ENCODE results near the gene ARID1B. TPM values are rescaled to one million over a fixed set of nuclear protein-coding genes. Genes with fewer than 3 reads are reported as not detected.

The ARID1B gene
- total and polyA plus RNA-seq, 2 experiments from 2014 or later = 32.9 to 67.0 TPM

GRCh38 chr6:156994215-156995076, 217.3 kb downstream of the ARID1B start:
- TF ChIP-seq EZH2 (IDR thresholded peaks at IDR 0.05; ENCODE audit: borderline replicate concordance) (no peak), CTCF (IDR thresholded peaks at IDR 0.05; ENCODE audit: poor library complexity) (no peak), EZH2phosphoT487 (IDR thresholded peaks at IDR 0.05; ENCODE audit: low read depth, severe bottlenecking, unreplicated experiment) (no peak)
- Histone ChIP-seq H4K20me1 (ENCODE audit: insufficient read depth, poor library complexity, severe bottlenecking) (peaks cover 49% of the 10 kb centered on the region), H3K27ac (peak overlapping the region; percentile 48), H2AFZ (no peak overlapping the region), H3K4me2 (peak overlapping the region; percentile 36), H3K27me3 (no peaks in the 10 kb centered on the region), H3K4me3 (no peak overlapping the region), H3K9me2 (replicated peaks; ENCODE audit: insufficient read depth) (no peaks in the 10 kb centered on the region), H3K9me3 (ENCODE audit: low read depth) (no peaks in the 10 kb centered on the region), H3K4me1 (ENCODE audit: insufficient read depth) (peaks cover 21% of the 10 kb centered on the region), H3K36me3 (replicated peaks; ENCODE audit: insufficient read depth, low read depth) (no peaks in the 10 kb centered on the region), H3K79me2 (peaks cover 100% of the 10 kb centered on the region)
- DNase-seq (ENCODE audit: low spot score) = peak; percentile 34
- WGBS (ENCODE audit: low lambda C conversion rate, missing lambda C conversion rate) = 54% methylated on average over 13 of the region's 13 CpGs

- Histone ChIP-seq H3K79me2 (peaks cover 100% of the 10 kb centered on the region), H3K9me2 (replicated peaks; ENCODE audit: insufficient read depth) (no peaks in the 10 kb centered on the region), H3K27ac (no peak overlapping the region), H3K4me1 (ENCODE audit: insufficient read depth) (peaks cover 21% of the 10 kb centered on the region), H3K9me3 (ENCODE audit: low read depth) (no peaks in the 10 kb centered on the region), H3K4me3 (no peak overlapping the region), H3K4me2 (no peak overlapping the region), H3K36me3 (replicated peaks; ENCODE audit: insufficient read depth, low read depth) (no peaks in the 10 kb centered on the region), H3K27me3 (no peaks in the 10 kb centered on the region), H4K20me1 (ENCODE audit: insufficient read depth, poor library complexity, severe bottlenecking) (peaks cover 54% of the 10 kb centered on the region), H2AFZ (no peak overlapping the region)
- 95% methylated on average over 5 of the region's 5 CpGs for WGBS (ENCODE audit: low lambda C conversion rate, missing lambda C conversion rate)
- TF ChIP-seq EZH2 (IDR thresholded peaks at IDR 0.05; ENCODE audit: borderline replicate concordance) (no peak), EZH2phosphoT487 (IDR thresholded peaks at IDR 0.05; ENCODE audit: low read depth, severe bottlenecking, unreplicated experiment) (no peak), CTCF (IDR thresholded peaks at IDR 0.05; ENCODE audit: poor library complexity) (no peak)
- DNase-seq (ENCODE audit: low spot score) = no peak
Observed at GRCh38 chr6:156995502-156995901, 218.3 kb downstream of the ARID1B start.

GRCh38 chr6:156996265-156996664, 219.1 kb downstream of the ARID1B start:
- H3K27me3 ChIP-seq = no peaks in the 10 kb centered on the region
- no peak overlapping the region for H2AFZ ChIP-seq
- 89% methylated on average over 2 of the region's 2 CpGs for WGBS (ENCODE audit: low lambda C conversion rate, missing lambda C conversion rate)
- no peaks in the 10 kb centered on the region for H3K9me3 ChIP-seq (ENCODE audit: low read depth)
- H3K27ac ChIP-seq = no peak overlapping the region
- H3K36me3 ChIP-seq (replicated peaks; ENCODE audit: insufficient read depth, low read depth) = no peaks in the 10 kb centered on the region
- no peak for DNase-seq (ENCODE audit: low spot score)
- H3K4me1 ChIP-seq (ENCODE audit: insufficient read depth) = peaks cover 21% of the 10 kb centered on the region
- no peak for TF ChIP-seq EZH2phosphoT487 (IDR thresholded peaks at IDR 0.05; ENCODE audit: low read depth, severe bottlenecking, unreplicated experiment)
- no peak for TF ChIP-seq CTCF (IDR thresholded peaks at IDR 0.05; ENCODE audit: poor library complexity)
- no peak for TF ChIP-seq EZH2 (IDR thresholded peaks at IDR 0.05; ENCODE audit: borderline replicate concordance)
- H3K4me3 ChIP-seq = no peak overlapping the region
- H3K9me2 ChIP-seq (replicated peaks; ENCODE audit: insufficient read depth) = no peaks in the 10 kb centered on the region
- peaks cover 100% of the 10 kb centered on the region for H3K79me2 ChIP-seq
- H3K4me2 ChIP-seq = no peak overlapping the region
- H4K20me1 ChIP-seq (ENCODE audit: insufficient read depth, poor library complexity, severe bottlenecking) = peaks cover 57% of the 10 kb centered on the region
